ENCODE measurements around the gene CROCC2. TPM values are rescaled to one million over a fixed set of nuclear protein-coding genes. Genes with fewer than 3 reads are reported as not detected.

CROCC2 gene
- total RNA-seq, 1 experiment from 2014 or later, result not detected

GRCh38 chr2:240956171-240956934 lies 50.2 kb downstream of the CROCC2 start:
- DNase-seq (ENCODE audit: low read depth, low spot score), result no peak
- in situ Hi-C loops (cut with HindIII; ENCODE audit: low pct_unique_long_range_greater_than_20kb, low sequenced_read_pairs), result no loop called here

GRCh38 chr2:240956935-240957655 lies 51.0 kb downstream of the CROCC2 start:
- in situ Hi-C loops (cut with HindIII; ENCODE audit: low pct_unique_long_range_greater_than_20kb, low sequenced_read_pairs), result no loop called here
- no peak for DNase-seq (ENCODE audit: low read depth, low spot score)

GRCh38 chr2:240957656-240958365 lies 51.7 kb downstream of the CROCC2 start:
- DNase-seq (ENCODE audit: low read depth, low spot score), result no peak
- in situ Hi-C loops (cut with HindIII; ENCODE audit: low pct_unique_long_range_greater_than_20kb, low sequenced_read_pairs), result no loop called here

GRCh38 chr2:240958366-240959213 lies 52.5 kb downstream of the CROCC2 start:
- in situ Hi-C loops (cut with HindIII; ENCODE audit: low pct_unique_long_range_greater_than_20kb, low sequenced_read_pairs), result no loop called here
- DNase-seq (ENCODE audit: low read depth, low spot score), result no peak

- no peak for DNase-seq (ENCODE audit: low read depth, low spot score)
- in situ Hi-C loops (cut with HindIII; ENCODE audit: low pct_unique_long_range_greater_than_20kb, low sequenced_read_pairs), result no loop called here
These were observed 53.2 kb downstream of the CROCC2 start for GRCh38 chr2:240959214-240959940.

- DNase-seq (ENCODE audit: low read depth, low spot score), result no peak
- in situ Hi-C loops (cut with HindIII; ENCODE audit: low pct_unique_long_range_greater_than_20kb, low sequenced_read_pairs), result no loop called here
These were observed 53.8 kb downstream of the CROCC2 start for GRCh38 chr2:240959941-240960308.

- DNase-seq (ENCODE audit: low read depth, low spot score), result no peak
- in situ Hi-C loops (cut with HindIII; ENCODE audit: low pct_unique_long_range_greater_than_20kb, low sequenced_read_pairs), result no loop called here
These were observed 54.3 kb downstream of the CROCC2 start for GRCh38 chr2:240960309-240960970.

GRCh38 chr2:240960971-240961876 lies 55.1 kb downstream of the CROCC2 start:
- DNase-seq (ENCODE audit: low read depth, low spot score), result no peak
- in situ Hi-C loops (cut with HindIII; ENCODE audit: low pct_unique_long_range_greater_than_20kb, low sequenced_read_pairs), result no loop called here

GRCh38 chr2:240961910-240962299 lies 55.8 kb downstream of the CROCC2 start:
- DNase-seq (ENCODE audit: low read depth, low spot score), result no peak
- in situ Hi-C loops (cut with HindIII; ENCODE audit: low pct_unique_long_range_greater_than_20kb, low sequenced_read_pairs), result no loop called here

- no peak for DNase-seq (ENCODE audit: low read depth, low spot score)
- in situ Hi-C loops (cut with HindIII; ENCODE audit: low pct_unique_long_range_greater_than_20kb, low sequenced_read_pairs), result no loop called here
These were observed 56.3 kb downstream of the CROCC2 start for GRCh38 chr2:240962300-240963064.

GRCh38 chr2:240963065-240963867 lies 57.1 kb downstream of the CROCC2 start:
- in situ Hi-C loops (cut with HindIII; ENCODE audit: low pct_unique_long_range_greater_than_20kb, low sequenced_read_pairs), result no loop called here

GRCh38 chr2:240963868-240964703 lies 58.0 kb downstream of the CROCC2 start:
- in situ Hi-C loops (cut with HindIII; ENCODE audit: low pct_unique_long_range_greater_than_20kb, low sequenced_read_pairs), result no loop called here
- DNase-seq (ENCODE audit: low read depth, low spot score), result no peak

More at GRCh38 chr2:240963065-240963867, 57.1 kb downstream of the CROCC2 start:
- DNase-seq (ENCODE audit: low read depth, low spot score), result no peak

- in situ Hi-C loops (cut with HindIII; ENCODE audit: low pct_unique_long_range_greater_than_20kb, low sequenced_read_pairs), result no loop called here
- DNase-seq (ENCODE audit: low read depth, low spot score), result no peak
These were observed 58.7 kb downstream of the CROCC2 start for GRCh38 chr2:240964704-240965295.

Data from SK-MEL-5 (cell line).